Measurements from ENCODE around the gene LSAMP.

Gene LSAMP

DNA sequence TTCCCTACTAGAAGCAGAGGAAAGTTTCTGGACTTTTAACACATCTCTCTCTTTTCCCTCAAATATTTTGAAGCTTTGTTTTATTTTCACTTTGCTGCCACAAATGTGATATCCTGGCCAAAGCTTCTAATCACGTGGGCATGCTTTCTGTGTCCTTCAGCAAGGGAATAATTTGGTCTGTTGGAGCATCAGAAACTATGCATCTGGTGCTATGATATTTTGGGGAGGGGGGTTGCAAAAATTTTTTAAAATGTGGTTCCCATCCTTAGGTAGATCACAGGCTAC lies 567.7 kb downstream of the LSAMP start:
- no peak for DNase-seq (ENCODE audit: low spot score)
- no peak overlapping the region for H3K27ac ChIP-seq
- CTCF ChIA-PET = interaction anchor here (0.7 kb wide), 1 partner anchor 11 kb away, joined by 3 read pairs; no protein-coding TSS in a partner anchor
- POLR2A ChIA-PET (ENCODE audit: low non-redundant PET) = no interaction called here
- TF ChIP-seq, protein P1, sequence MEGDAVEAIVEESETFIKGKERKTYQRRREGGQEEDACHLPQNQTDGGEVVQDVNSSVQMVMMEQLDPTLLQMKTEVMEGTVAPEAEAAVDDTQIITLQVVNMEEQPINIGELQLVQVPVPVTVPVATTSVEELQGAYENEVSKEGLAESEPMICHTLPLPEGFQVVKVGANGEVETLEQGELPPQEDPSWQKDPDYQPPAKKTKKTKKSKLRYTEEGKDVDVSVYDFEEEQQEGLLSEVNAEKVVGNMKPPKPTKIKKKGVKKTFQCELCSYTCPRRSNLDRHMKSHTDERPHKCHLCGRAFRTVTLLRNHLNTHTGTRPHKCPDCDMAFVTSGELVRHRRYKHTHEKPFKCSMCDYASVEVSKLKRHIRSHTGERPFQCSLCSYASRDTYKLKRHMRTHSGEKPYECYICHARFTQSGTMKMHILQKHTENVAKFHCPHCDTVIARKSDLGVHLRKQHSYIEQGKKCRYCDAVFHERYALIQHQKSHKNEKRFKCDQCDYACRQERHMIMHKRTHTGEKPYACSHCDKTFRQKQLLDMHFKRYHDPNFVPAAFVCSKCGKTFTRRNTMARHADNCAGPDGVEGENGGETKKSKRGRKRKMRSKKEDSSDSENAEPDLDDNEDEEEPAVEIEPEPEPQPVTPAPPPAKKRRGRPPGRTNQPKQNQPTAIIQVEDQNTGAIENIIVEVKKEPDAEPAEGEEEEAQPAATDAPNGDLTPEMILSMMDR (conservative IDR thresholded peaks at IDR 0.05; ENCODE audit: low read depth) = no peak

DNA sequence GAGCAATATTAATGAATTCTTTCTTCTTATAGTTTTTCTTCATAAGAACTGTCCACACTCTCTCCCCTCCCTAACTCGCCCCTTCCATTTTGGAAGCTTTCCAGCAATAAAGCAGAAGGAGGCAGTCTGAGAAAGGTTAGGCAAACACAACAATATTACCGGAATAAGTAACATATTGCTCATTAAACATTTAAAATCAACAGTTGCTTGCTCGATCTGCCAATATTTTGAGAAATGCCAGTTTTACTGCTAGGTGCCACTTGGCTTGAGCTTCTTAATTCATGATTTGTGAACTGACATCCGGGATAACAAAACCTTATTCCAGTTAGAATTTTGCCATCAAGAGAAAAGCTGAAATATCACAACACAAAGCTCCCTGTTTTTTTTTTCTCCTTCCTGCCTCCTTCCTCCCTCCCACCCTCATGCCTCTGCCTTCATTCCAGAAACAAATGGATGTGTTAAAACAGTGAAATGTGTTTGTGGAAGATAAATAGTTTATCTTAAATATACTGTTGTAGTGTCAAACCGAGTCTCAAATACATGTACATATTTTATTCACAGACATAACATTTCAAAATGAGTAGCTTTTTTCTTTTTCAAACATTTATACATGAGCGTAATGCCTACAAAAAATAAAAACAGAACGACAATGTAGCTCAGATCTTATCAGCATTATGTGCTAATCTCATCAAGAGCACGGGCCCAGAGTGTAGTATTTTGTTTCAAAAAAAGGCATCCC lies 568.2 kb downstream of the LSAMP start:
- H3K27ac ChIP-seq = no peak overlapping the region
- TF ChIP-seq, protein P1 (conservative IDR thresholded peaks at IDR 0.05; ENCODE audit: low read depth) = no peak
- DNase-seq (ENCODE audit: low spot score) = no peak
- CTCF ChIA-PET = interaction anchor here (0.7 kb wide), 1 partner anchor 1564 kb away, joined by 4 read pairs; no protein-coding TSS in a partner anchor
- POLR2A ChIA-PET (ENCODE audit: low non-redundant PET) = no interaction called here

DNA sequence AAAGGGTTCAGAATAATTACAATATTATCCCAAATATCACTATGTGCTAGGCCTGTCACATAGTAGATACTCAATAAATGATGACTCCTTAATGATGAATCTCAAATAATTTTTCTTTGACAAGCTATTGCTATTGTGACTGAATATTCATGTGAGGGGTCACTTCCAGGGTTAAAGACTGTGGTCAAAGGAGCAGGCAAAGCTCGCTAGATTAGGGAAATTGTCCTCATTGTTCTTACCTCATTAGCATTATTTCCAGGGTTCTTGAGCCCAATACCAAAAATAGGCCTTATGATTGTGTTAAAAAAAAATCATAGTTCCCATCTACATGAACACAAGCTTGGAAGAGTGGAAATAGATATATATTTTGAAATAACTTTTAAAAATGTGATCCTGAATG lies 569.8 kb downstream of the LSAMP start:
- POLR2A ChIA-PET (ENCODE audit: low non-redundant PET) = no interaction called here
- TF ChIP-seq, protein P1 (conservative IDR thresholded peaks at IDR 0.05; ENCODE audit: low read depth) = no peak
- no peak for DNase-seq (ENCODE audit: low spot score)
- H3K27ac ChIP-seq = no peak overlapping the region
- CTCF ChIA-PET = no interaction called here

DNA sequence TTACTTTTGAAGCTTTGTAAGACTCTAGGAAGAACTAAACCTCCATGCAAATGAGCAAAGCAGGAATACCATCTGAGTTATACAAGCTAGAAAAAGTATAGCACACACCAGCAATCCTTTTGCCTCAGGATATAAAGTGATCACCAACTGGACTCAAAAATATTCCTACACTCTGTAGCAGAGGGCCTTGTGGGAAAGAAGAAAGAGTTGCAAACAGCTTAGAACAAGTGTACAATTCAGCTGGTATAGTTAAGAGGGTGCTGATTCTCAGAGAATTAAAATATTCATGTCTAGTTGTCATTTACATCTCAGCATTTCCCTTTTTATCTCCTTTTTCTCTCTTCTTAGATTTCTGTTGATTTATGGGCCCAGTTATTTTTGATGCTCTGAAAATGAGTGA lies 573.6 kb downstream of the LSAMP start:
- H3K27ac ChIP-seq = no peak overlapping the region
- no peak for DNase-seq (ENCODE audit: low spot score)
- POLR2A ChIA-PET (ENCODE audit: low non-redundant PET) = no interaction called here
- TF ChIP-seq, protein P1 (conservative IDR thresholded peaks at IDR 0.05; ENCODE audit: low read depth) = no peak
- CTCF ChIA-PET = interaction anchor here (0.7 kb wide), 2 partner anchors 37 to 856 kb away, joined by 3 to 6 read pairs; no protein-coding TSS in a partner anchor

DNA sequence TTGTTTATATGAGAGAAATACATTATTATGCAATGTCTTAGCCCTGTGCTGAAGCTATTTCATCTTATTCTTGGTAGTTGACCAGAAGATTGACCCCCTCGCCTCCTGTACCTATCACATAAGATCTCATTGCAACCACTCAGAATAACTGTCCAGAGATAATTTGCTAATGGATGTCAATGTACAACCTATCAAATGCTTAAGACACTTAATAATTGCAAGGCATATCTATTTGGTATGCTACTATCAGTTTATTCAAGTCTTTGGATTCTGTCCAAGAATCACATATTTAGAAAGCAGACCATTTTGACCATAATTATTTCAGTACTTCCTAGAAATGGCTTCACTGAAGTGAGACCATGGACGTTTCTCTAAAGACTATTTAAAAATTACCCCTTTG lies 580.4 kb downstream of the LSAMP start:
- POLR2A ChIA-PET (ENCODE audit: low non-redundant PET) = no interaction called here
- no peak overlapping the region for H3K27ac ChIP-seq
- TF ChIP-seq, protein P1 (conservative IDR thresholded peaks at IDR 0.05; ENCODE audit: low read depth) = no peak
- CTCF ChIA-PET = no interaction called here
- no peak for DNase-seq (ENCODE audit: low spot score)

DNA sequence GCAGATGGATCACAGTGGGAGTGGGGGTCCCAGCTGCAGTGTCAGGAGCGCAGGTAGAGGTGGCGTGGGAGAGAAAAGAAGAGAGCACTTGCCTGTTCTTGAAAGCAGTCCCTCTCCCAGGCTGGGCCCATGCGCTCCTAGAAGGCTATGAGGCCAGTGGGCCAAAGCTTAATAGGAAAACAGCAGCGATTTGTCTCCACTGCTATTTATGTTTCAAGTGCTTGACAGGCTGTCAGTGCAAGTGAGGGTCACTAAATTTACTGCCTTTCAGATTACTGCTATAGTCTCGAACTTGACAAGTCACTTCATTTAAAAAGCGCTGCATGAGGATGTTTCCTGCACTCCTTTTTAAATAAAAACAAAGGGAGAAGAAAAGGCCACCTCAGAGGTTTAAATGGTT lies 582.4 kb downstream of the LSAMP start:
- DNase-seq (ENCODE audit: low spot score) = no peak
- POLR2A ChIA-PET (ENCODE audit: low non-redundant PET) = no interaction called here
- no peak overlapping the region for H3K27ac ChIP-seq
- TF ChIP-seq, protein P1 (conservative IDR thresholded peaks at IDR 0.05; ENCODE audit: low read depth) = no peak
- CTCF ChIA-PET = no interaction called here
